K562 (cell line): ENCODE data around the gene MAP2K6. TPM values are rescaled to one million over a fixed set of nuclear protein-coding genes. Genes with fewer than 3 reads are reported as not detected.

ENCODE experiments used
- ETV1 ChIP-seq: fragments of 450-650 bp; conservative IDR thresholded peaks from 2 replicates; pipeline ENCODE4 v1.6.1; 2016; ENCODE audit warnings: missing genetic modification characterization, control low read depth, low read depth, missing compliant biosample characterization
- OTX1 ChIP-seq: fragments of 450-650 bp; formaldehyde crosslinking; IDR thresholded peaks from 2 replicates; pipeline ENCODE4 v1.4.0; 2022; ENCODE audit warnings: mild to moderate bottlenecking
- SRSF1 ChIP-seq: fragments of 200-400 bp; formaldehyde crosslinking; IDR thresholded peaks from 2 replicates; pipeline ENCODE4 v1.6.1; 2017; ENCODE audit warnings: mild to moderate bottlenecking, low read depth, low read length, moderate library complexity
- TCFL5 ChIP-seq: fragments of 250-450 bp; sonication (Bioruptor Pico); conservative IDR thresholded peaks from 2 replicates; pipeline ENCODE4 v1.6.1; 2021; ENCODE audit warnings: mild to moderate bottlenecking, moderate library complexity, matching md5 sums
- TEAD2 ChIP-seq: fragments of 450-650 bp; IDR thresholded peaks from 2 replicates; pipeline ENCODE4 v1.6.1; 2016; ENCODE audit warnings: missing genetic modification characterization, control low read depth, missing compliant biosample characterization
- polyA plus RNA-seq, 8 experiments: library from polyadenylated mRNA; depleted of rRNA in 4 of 8; stranded (reverse) in 5 of 8; unstranded in 3 of 8; fragments of >200 nt; fragmentation: Nextera tagmentation in 2 of 8; fragmentation: Illumina TruSeq in 1 of 8; extraction: Ambion mirVana in 2 of 8; extraction: Trizol in 1 of 8; gene quantifications; 2 replicates each; pipeline versions ENCODE4 v1.2.1 to v1.2.3, GENCODE V29; 2011 to 2014; ENCODE audit warnings: inconsistent platforms in 1 of 8, missing spikeins in 1 of 8
- total RNA-seq, 7 experiments: library from RNA; depleted of rRNA in 6 of 7; stranded (reverse); fragments of >200 nt in 6 of 7; fragmentation: Illumina TruSeq in 2 of 7; extraction: Trizol in 2 of 7; gene quantifications; 2 replicates each; pipeline versions ENCODE4 v1.2.1 to v1.2.3, GENCODE V29; 2011 to 2021; ENCODE audit warnings: low replicate concordance in 1 of 7
- TF ChIP-seq, protein P1 (sequence below): sonication (generic); formaldehyde crosslinking; IDR thresholded peaks from 2 replicates; pipeline ENCODE4 v1.8.0; 2022; ENCODE audit warnings: missing genetic modification reagents, mild to moderate bottlenecking, borderline replicate concordance
- TF ChIP-seq, protein P2 (sequence below): fragments of 250-450 bp; sonication (Bioruptor Pico); IDR thresholded peaks from 2 replicates; pipeline ENCODE4 v1.4.0; 2020

Gene MAP2K6
- total and polyA plus RNA-seq, 9 of the 15 experiments (the other 6 are each of a cell fraction or from before 2014, with no cell fraction given): 0.07 to 0.13 TPM; not detected in 7

- TF ChIP-seq ETV1 (tag) (no peak), OTX1 (CRISPR knock-in tag) (no peak), TEAD2 (tag) (no peak), TCFL5 (no peak), SRSF1 (no peak)
- TF ChIP-seq, protein P1, sequence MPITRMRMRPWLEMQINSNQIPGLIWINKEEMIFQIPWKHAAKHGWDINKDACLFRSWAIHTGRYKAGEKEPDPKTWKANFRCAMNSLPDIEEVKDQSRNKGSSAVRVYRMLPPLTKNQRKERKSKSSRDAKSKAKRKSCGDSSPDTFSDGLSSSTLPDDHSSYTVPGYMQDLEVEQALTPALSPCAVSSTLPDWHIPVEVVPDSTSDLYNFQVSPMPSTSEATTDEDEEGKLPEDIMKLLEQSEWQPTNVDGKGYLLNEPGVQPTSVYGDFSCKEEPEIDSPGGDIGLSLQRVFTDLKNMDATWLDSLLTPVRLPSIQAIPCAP (CRISPR knock-in tag): no peak
- TF ChIP-seq, protein P2, sequence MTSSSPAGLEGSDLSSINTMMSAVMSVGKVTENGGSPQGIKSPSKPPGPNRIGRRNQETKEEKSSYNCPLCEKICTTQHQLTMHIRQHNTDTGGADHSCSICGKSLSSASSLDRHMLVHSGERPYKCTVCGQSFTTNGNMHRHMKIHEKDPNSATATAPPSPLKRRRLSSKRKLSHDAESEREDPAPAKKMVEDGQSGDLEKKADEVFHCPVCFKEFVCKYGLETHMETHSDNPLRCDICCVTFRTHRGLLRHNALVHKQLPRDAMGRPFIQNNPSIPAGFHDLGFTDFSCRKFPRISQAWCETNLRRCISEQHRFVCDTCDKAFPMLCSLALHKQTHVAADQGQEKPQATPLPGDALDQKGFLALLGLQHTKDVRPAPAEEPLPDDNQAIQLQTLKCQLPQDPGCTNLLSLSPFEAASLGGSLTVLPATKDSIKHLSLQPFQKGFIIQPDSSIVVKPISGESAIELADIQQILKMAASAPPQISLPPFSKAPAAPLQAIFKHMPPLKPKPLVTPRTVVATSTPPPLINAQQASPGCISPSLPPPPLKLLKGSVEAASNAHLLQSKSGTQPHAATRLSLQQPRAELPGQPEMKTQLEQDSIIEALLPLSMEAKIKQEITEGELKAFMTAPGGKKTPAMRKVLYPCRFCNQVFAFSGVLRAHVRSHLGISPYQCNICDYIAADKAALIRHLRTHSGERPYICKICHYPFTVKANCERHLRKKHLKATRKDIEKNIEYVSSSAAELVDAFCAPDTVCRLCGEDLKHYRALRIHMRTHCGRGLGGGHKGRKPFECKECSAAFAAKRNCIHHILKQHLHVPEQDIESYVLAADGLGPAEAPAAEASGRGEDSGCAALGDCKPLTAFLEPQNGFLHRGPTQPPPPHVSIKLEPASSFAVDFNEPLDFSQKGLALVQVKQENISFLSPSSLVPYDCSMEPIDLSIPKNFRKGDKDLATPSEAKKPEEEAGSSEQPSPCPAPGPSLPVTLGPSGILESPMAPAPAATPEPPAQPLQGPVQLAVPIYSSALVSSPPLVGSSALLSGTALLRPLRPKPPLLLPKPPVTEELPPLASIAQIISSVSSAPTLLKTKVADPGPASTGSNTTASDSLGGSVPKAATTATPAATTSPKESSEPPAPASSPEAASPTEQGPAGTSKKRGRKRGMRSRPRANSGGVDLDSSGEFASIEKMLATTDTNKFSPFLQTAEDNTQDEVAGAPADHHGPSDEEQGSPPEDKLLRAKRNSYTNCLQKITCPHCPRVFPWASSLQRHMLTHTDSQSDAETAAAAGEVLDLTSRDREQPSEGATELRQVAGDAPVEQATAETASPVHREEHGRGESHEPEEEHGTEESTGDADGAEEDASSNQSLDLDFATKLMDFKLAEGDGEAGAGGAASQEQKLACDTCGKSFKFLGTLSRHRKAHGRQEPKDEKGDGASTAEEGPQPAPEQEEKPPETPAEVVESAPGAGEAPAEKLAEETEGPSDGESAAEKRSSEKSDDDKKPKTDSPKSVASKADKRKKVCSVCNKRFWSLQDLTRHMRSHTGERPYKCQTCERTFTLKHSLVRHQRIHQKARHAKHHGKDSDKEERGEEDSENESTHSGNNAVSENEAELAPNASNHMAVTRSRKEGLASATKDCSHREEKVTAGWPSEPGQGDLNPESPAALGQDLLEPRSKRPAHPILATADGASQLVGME (CRISPR knock-in tag): no peak
These were observed 43.1 kb downstream of the MAP2K6 start (continued) for GRCh38 chr17:69457603-69458002.
